HepG2 (cell line): ENCODE measurements around the gene PTPN2. TPM values are rescaled to one million over a fixed set of nuclear protein-coding genes. Genes with fewer than 3 reads are reported as not detected.

Experiments
- ASH2L ChIP-seq: fragments of 300-600, 200-600 bp; sonication (generic); IDR thresholded peaks from 2 replicates; pipeline ENCODE4 v1.7.0; 2017; ENCODE audit warnings: low read depth, mild to moderate bottlenecking, moderate library complexity, mixed read lengths, low read length; ENCODE audit not compliant: insufficient read length
- CBX2 ChIP-seq, 2 experiments: fragments of 200-600 bp in 1 of 2; sonication (generic); formaldehyde crosslinking in 1 of 2; IDR thresholded peaks; 2 replicates each; pipeline versions ENCODE4 v1.7.0 to v1.8.1; 2018 to 2022; ENCODE audit warnings: low read depth in 2 of 2, low read length in 1 of 2, mild to moderate bottlenecking in 1 of 2, missing genetic modification reagents in 1 of 2
- FOXO1 ChIP-seq: sonication (generic); formaldehyde crosslinking; IDR thresholded peaks from 2 replicates; pipeline ENCODE4 v1.4.0; 2020; ENCODE audit warnings: missing genetic modification reagents
- GABPB1 ChIP-seq: IDR thresholded peaks from 2 replicates; pipeline ENCODE4 v1.6.1; 2016; ENCODE audit warnings: mild to moderate bottlenecking, missing genetic modification reagents, moderate library complexity, missing compliant biosample characterization
- HMG20B ChIP-seq: conservative IDR thresholded peaks from 2 replicates; pipeline ENCODE4 v1.6.1; 2016; ENCODE audit warnings: missing genetic modification reagents, missing compliant biosample characterization
- JUNB ChIP-seq: sonication (generic); formaldehyde crosslinking; IDR thresholded peaks from 2 replicates; pipeline ENCODE4 v1.8.0; 2022; ENCODE audit warnings: missing genetic modification reagents, mild to moderate bottlenecking, borderline replicate concordance
- KDM3A ChIP-seq: IDR thresholded peaks from 2 replicates; pipeline ENCODE4 v1.6.1; 2018; ENCODE audit warnings: low read depth, missing compliant biosample characterization
- KDM4B ChIP-seq: sonication (generic); formaldehyde crosslinking; IDR thresholded peaks from 2 replicates; pipeline ENCODE4 v1.4.0; 2020; ENCODE audit warnings: missing genetic modification reagents
- PCBP2 ChIP-seq: fragments of 200-400 bp; formaldehyde crosslinking; optimal IDR thresholded peaks from 2 replicates; pipeline ENCODE3; 2018; ENCODE audit warnings: low read length, low read depth; ENCODE audit not compliant: poor library complexity, severe bottlenecking
- PHB2 ChIP-seq: fragments of 450-650 bp; IDR thresholded peaks from 2 replicates; pipeline ENCODE4 v1.6.1; 2018; ENCODE audit not compliant: partially characterized antibody
- PHF5A ChIP-seq: IDR thresholded peaks from one replicate; pipeline ENCODE4 v1.6.1; 2018; ENCODE audit warnings: low read depth, missing genetic modification reagents; ENCODE audit not compliant: unreplicated experiment
- RFX1 ChIP-seq: fragments of 450-650 bp; IDR thresholded peaks from 2 replicates; pipeline ENCODE4 v1.6.1; 2017
- SIX4 ChIP-seq: sonication (generic); formaldehyde crosslinking; IDR thresholded peaks from 2 replicates; pipeline ENCODE4 v1.4.0; 2020; ENCODE audit warnings: missing genetic modification reagents
- SPEN ChIP-seq: sonication (generic); formaldehyde crosslinking; IDR thresholded peaks from 2 replicates; pipeline ENCODE4 v1.5.1; 2020; ENCODE audit warnings: low read depth, mild to moderate bottlenecking, missing genetic modification reagents
- YEATS4 ChIP-seq: sonication (generic); formaldehyde crosslinking; IDR thresholded peaks from 2 replicates; pipeline ENCODE4 v1.4.0; 2020; ENCODE audit warnings: missing genetic modification reagents, borderline replicate concordance
- ZBTB1 ChIP-seq: sonication (generic); formaldehyde crosslinking; IDR thresholded peaks from 2 replicates; pipeline ENCODE4 v1.4.0; 2020; ENCODE audit warnings: missing genetic modification reagents, borderline replicate concordance
- ZBTB33 ChIP-seq: sonication (generic); formaldehyde crosslinking; IDR thresholded peaks from 2 replicates; pipeline ENCODE4 v1.4.0; 2020; ENCODE audit warnings: missing genetic modification reagents
- ZKSCAN5 ChIP-seq: sonication (generic); formaldehyde crosslinking; IDR thresholded peaks from 2 replicates; pipeline ENCODE4 v1.5.1; 2020; ENCODE audit warnings: mild to moderate bottlenecking, missing genetic modification reagents
- ZNF281 ChIP-seq: sonication (generic); formaldehyde crosslinking; IDR thresholded peaks from 2 replicates; pipeline ENCODE4 v1.4.0; 2020; ENCODE audit warnings: missing genetic modification reagents, borderline replicate concordance
- ZNF329 ChIP-seq: sonication (generic); formaldehyde crosslinking; IDR thresholded peaks from 2 replicates; pipeline ENCODE4 v1.9.0; 2021; ENCODE audit warnings: low read depth, mild to moderate bottlenecking, missing genetic modification reagents
- ZNF577 ChIP-seq: sonication (generic); formaldehyde crosslinking; IDR thresholded peaks from 2 replicates; pipeline ENCODE4 v1.4.0; 2020; ENCODE audit warnings: mild to moderate bottlenecking, low read depth, missing genetic modification reagents, borderline replicate concordance
- ZNF644 ChIP-seq: IDR thresholded peaks from 2 replicates; pipeline ENCODE4 v1.6.1; 2016; ENCODE audit warnings: low read depth
- ZNF724P ChIP-seq: sonication (generic); formaldehyde crosslinking; IDR thresholded peaks from 2 replicates; pipeline ENCODE4 v1.8.0; 2022; ENCODE audit warnings: missing genetic modification reagents, borderline replicate concordance
- ZNF770 ChIP-seq: sonication (generic); formaldehyde crosslinking; IDR thresholded peaks from 2 replicates; pipeline ENCODE4 v1.5.0; 2020; ENCODE audit warnings: mild to moderate bottlenecking, missing genetic modification reagents
- ZSCAN22 ChIP-seq: sonication (generic); formaldehyde crosslinking; IDR thresholded peaks from 2 replicates; pipeline ENCODE4 v1.4.0; 2020; ENCODE audit warnings: mild to moderate bottlenecking, missing genetic modification reagents
- polyA plus RNA-seq, 8 experiments: library from polyadenylated mRNA; depleted of rRNA in 3 of 8; stranded (reverse) in 7 of 8; unstranded in 1 of 8; fragments of >200 nt; fragmentation: Illumina TruSeq in 4 of 8; extraction: Trizol in 4 of 8; gene quantifications; 2 replicates each; pipeline versions ENCODE4 v1.2.1 to v1.2.3, GENCODE V29; 2011 to 2016; ENCODE audit warnings: low read depth in 4 of 8, missing spikeins in 1 of 8, mixed read lengths in 1 of 8; ENCODE audit not compliant: insufficient read depth in 1 of 8
- total RNA-seq, 5 experiments: library from RNA; depleted of rRNA; stranded (reverse); fragments of >200 nt; fragmentation: Illumina TruSeq; extraction: Trizol; gene quantifications; 2 replicates each; pipeline ENCODE4 v1.2.3, GENCODE V29; 2016; ENCODE audit warnings: low read depth in 1 of 5

The PTPN2 gene
- total and polyA plus RNA-seq, 2 of the 13 experiments (the other 11 are each of a cell fraction or from before 2014, with no cell fraction given) = 24.9 to 41.5 TPM

- TF ChIP-seq ZBTB33 (peak; percentile 72; the same call in 1 of the 2 replicates), ZNF644 (CRISPR knock-in tag) (peak; percentile 60; the same call in 1 of the 2 replicates), KDM3A (CRISPR knock-in tag) (no peak), GABPB1 (CRISPR knock-in tag) (peak; percentile 41; the same call in 1 of the 2 replicates), SPEN (CRISPR knock-in tag) (no peak), FOXO1 (CRISPR knock-in tag) (peak; percentile 69), ZNF770 (no peak), PHF5A (CRISPR knock-in tag) (peak; percentile 40), ZNF724P (CRISPR knock-in tag) (no peak), RFX1 (no peak), ZKSCAN5 (CRISPR knock-in tag) (no peak), PCBP2 (no peak), ZNF577 (no peak), ZNF329 (no peak), JUNB (CRISPR knock-in tag) (no peak), CBX2 (IDR thresholded peaks at IDR 0.05; ENCODE audit: low read depth, low read length) (no peak), CBX2 (CRISPR knock-in tag; IDR thresholded peaks at IDR 0.05; ENCODE audit: low read depth) (no peak), PHB2 (no peak), YEATS4 (CRISPR knock-in tag) (0 out of 2 replicates have a peak, but pooled peaks have one; percentile 38), SIX4 (CRISPR knock-in tag) (peak; percentile 43; the same call in 1 of the 2 replicates), KDM4B (0 out of 2 replicates have a peak, but pooled peaks have one; percentile 41), ZNF281 (CRISPR knock-in tag) (peak; percentile 77; the same call in 1 of the 2 replicates), HMG20B (no peak; the same call in 1 of the 2 replicates), ZSCAN22 (CRISPR knock-in tag) (no peak), ZBTB1 (CRISPR knock-in tag) (no peak), ASH2L (no peak)
These were observed 117.0 kb downstream of the PTPN2 start (continued) for GRCh38 chr18:12766986-12767433.
